Prostate gland (tissue), 2 donors: ENCODE results near the gene FAM170B. TPM values are rescaled to one million over a fixed set of nuclear protein-coding genes. Genes with fewer than 3 reads are reported as not detected.

Source experiments
- DNase-seq: peaks from one replicate; pipeline ENCODE4 v3.0.0-alpha.2; 2019; ENCODE audit warnings: low spot score
- H3K27ac ChIP-seq, 2 donors: fragments of 200-600 bp; sonication (generic); 2 replicates each; pipeline ENCODE4 v1.5.1; 2017 to 2019
- H3K27me3 ChIP-seq: fragments of 200-600 bp; sonication (generic); replicated peaks from 2 replicates; pipeline ENCODE4 v1.5.1; 2019; ENCODE audit not compliant: insufficient read depth
- H3K36me3 ChIP-seq, 2 donors: fragments of 200-600 bp; sonication (generic); 1 replicate in 1 of 2; 2 replicates in 1 of 2; pipeline versions ENCODE4 v1.5.1 to v1.8.1; 2017 to 2019
- H3K4me1 ChIP-seq: fragments of 200-600 bp; sonication (generic); replicated peaks from 2 replicates; pipeline ENCODE4 v1.5.1; 2019
- H3K4me3 ChIP-seq, 2 donors: fragments of 200-600 bp; sonication (generic); 2 replicates each; pipeline ENCODE4 v1.5.1; 2017 to 2019
- H3K9me3 ChIP-seq: fragments of 200-600 bp; sonication (generic); 2 replicates; pipeline ENCODE4 v1.5.1; 2017
- CTCF ChIP-seq, 4 experiments: fragments of 200-600 bp in 2 of 4; fragments of 450-650 bp in 2 of 4; sonication (generic) in 2 of 4; IDR thresholded peaks; 1 replicate in 3 of 4; 2 replicates in 1 of 4; pipeline ENCODE4 v1.5.1; 2016 to 2019; ENCODE audit warnings: antibody characterized with exemption in 4 of 4, mild to moderate bottlenecking in 2 of 4, moderate library complexity in 2 of 4
- POLR2A ChIP-seq: fragments of 450-650 bp; IDR thresholded peaks from one replicate; pipeline ENCODE4 v1.6.1; 2016; ENCODE audit warnings: antibody characterized with exemption, mild to moderate bottlenecking
- POLR2AphosphoS5 ChIP-seq: sonication (generic); formaldehyde crosslinking; IDR thresholded peaks from one replicate; pipeline ENCODE4 v1.6.1; 2017; ENCODE audit warnings: antibody characterized with exemption
- WGBS: methylation state at CpG from one replicate; pipeline ENCODE4 v1.1.5; 2018; 5-methylcytosine and 5-hydroxymethylcytosine counted together
- intact Hi-C: fragments of 100-400 bp; cut with DNase I; formaldehyde crosslinking; loops from one replicate; pipeline ENCODE4 v1.14.2; 2022
- total RNA-seq, 2 donors: library from RNA; depleted of rRNA; stranded (reverse); fragments of >200 nt; gene quantifications; one replicate each; pipeline ENCODE4 v1.1.0, GENCODE V29; 2016

FAM170B gene
- total RNA-seq, 2 donors from 2014 or later, result not detected

GRCh38 chr10:49172061-49172776 is 38.4 kb upstream of the FAM170B start:
- DNase-seq, result no peak
- WGBS, result 87% methylated on average over 4 of the region's 4 CpGs
- Histone ChIP-seq H3K4me3 (no peak overlapping the region), H3K27me3 (no peaks in the 10 kb centered on the region), H3K36me3 (no peaks in the 10 kb centered on the region), H3K27ac (no peak overlapping the region), H3K9me3 (no peaks in the 10 kb centered on the region), H3K4me1 (no peaks in the 10 kb centered on the region)
- no peak for TF ChIP-seq POLR2A
- TF ChIP-seq POLR2AphosphoS5, result no peak
- no peak for TF ChIP-seq CTCF (IDR thresholded peaks at IDR 0.05)
- intact Hi-C loops, result no loop called here

- Histone ChIP-seq H3K27me3 (no peaks in the 10 kb centered on the region), H3K27ac (no peak overlapping the region), H3K4me1 (no peaks in the 10 kb centered on the region), H3K36me3 (no peaks in the 10 kb centered on the region), H3K4me3 (no peak overlapping the region), H3K9me3 (no peaks in the 10 kb centered on the region)
- no peak for DNase-seq
- TF ChIP-seq POLR2A (no peak), POLR2AphosphoS5 (no peak), CTCF (IDR thresholded peaks at IDR 0.05) (no peak)
- WGBS, result 92% methylated on average over 7 of the region's 7 CpGs
- intact Hi-C loops, result no loop called here
Observed at GRCh38 chr10:49171326-49172060, 37.7 kb upstream of the FAM170B start.

- intact Hi-C loops, result no loop called here
- WGBS, result 83% methylated on average over 5 of the region's 6 CpGs
Observed at GRCh38 chr10:49170632-49171325, 37.0 kb upstream of the FAM170B start.

GRCh38 chr10:49169776-49170175 is 36.0 kb upstream of the FAM170B start:
- no peak overlapping the region for H3K4me3 ChIP-seq
- no peak for DNase-seq
- H3K27me3 ChIP-seq, result no peaks in the 10 kb centered on the region
- TF ChIP-seq POLR2A (no peak), POLR2AphosphoS5 (no peak), CTCF (IDR thresholded peaks at IDR 0.05) (no peak)
- no peaks in the 10 kb centered on the region for H3K9me3 ChIP-seq
- no peaks in the 10 kb centered on the region for H3K36me3 ChIP-seq
- intact Hi-C loops, result loop anchor here (10.0 kb wide), 1 partner anchor 505 kb away; no protein-coding TSS in a partner anchor
- WGBS, result 73% methylated on average over 4 of the region's 4 CpGs
- no peaks in the 10 kb centered on the region for H3K4me1 ChIP-seq
- H3K27ac ChIP-seq, result no peak overlapping the region

More at GRCh38 chr10:49170632-49171325, 37.0 kb upstream of the FAM170B start:
- no peak for TF ChIP-seq POLR2AphosphoS5
- TF ChIP-seq POLR2A, result no peak
- no peak for TF ChIP-seq CTCF (IDR thresholded peaks at IDR 0.05)
- DNase-seq, result no peak
- Histone ChIP-seq H3K9me3 (no peaks in the 10 kb centered on the region), H3K27me3 (no peaks in the 10 kb centered on the region), H3K36me3 (no peaks in the 10 kb centered on the region), H3K27ac (no peak overlapping the region), H3K4me1 (no peaks in the 10 kb centered on the region), H3K4me3 (no peak overlapping the region)
